RWPE1 (cell line): Measurements from ENCODE around the gene GLP1R.

Experiments
- CTCF ChIA-PET: fragments of 350-600 bp; sonication (Branson Sonifier 250); formaldehyde crosslinking; extraction: SDS; loops from one replicate; lab custom pipeline; 2021; lab: Yijun Ruan, JAX
- POLR2A ChIA-PET: fragments of 400-600 bp; formaldehyde crosslinking; extraction: SDS; loops from one replicate; lab custom pipeline; 2020; ENCODE audit warnings: antibody characterized with exemption; ENCODE audit not compliant: low non-redundant PET; lab: Yijun Ruan, JAX
- DNase-seq: peaks from one replicate; pipeline ENCODE4 v3.0.0; 2012; ENCODE audit warnings: low spot score
- H3K27ac ChIP-seq: fragments of 450-650 bp; 2 replicates; pipeline ENCODE4 v1.5.1; 2017
- TF ChIP-seq, protein P1 (sequence below): fragments of 450-650 bp; conservative IDR thresholded peaks from 2 replicates; pipeline ENCODE4 v1.5.1; 2017; ENCODE audit warnings: low read depth, mild to moderate bottlenecking

Gene GLP1R

DNA sequence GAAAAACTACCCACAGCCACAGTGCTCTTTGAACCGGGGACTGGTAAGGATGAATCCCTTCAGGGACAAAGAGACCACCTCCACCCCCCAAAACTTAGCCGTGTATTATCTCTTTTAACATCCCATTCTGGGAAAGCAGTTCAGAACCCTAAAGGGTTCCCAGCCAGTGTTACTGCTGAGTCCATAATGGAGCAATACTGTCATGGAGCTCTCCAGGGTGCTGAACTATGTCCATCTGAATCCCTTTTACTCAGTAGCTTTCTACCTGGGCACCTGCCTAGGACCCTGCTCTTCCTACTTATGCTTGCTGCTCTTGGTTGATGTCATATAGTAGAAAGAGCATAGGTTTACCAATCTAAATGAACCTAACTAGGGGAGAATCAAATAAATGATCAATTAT is 88.7 kb downstream of the GLP1R start:
- H3K27ac ChIP-seq: no peak overlapping the region
- POLR2A ChIA-PET: no interaction called here
- CTCF ChIA-PET: interaction anchor here (0.5 to 1.0 kb wide), 3 partner anchors 92 to 1433 kb away, joined by 3 read pairs; no protein-coding TSS in a partner anchor
- TF ChIP-seq, protein P1, sequence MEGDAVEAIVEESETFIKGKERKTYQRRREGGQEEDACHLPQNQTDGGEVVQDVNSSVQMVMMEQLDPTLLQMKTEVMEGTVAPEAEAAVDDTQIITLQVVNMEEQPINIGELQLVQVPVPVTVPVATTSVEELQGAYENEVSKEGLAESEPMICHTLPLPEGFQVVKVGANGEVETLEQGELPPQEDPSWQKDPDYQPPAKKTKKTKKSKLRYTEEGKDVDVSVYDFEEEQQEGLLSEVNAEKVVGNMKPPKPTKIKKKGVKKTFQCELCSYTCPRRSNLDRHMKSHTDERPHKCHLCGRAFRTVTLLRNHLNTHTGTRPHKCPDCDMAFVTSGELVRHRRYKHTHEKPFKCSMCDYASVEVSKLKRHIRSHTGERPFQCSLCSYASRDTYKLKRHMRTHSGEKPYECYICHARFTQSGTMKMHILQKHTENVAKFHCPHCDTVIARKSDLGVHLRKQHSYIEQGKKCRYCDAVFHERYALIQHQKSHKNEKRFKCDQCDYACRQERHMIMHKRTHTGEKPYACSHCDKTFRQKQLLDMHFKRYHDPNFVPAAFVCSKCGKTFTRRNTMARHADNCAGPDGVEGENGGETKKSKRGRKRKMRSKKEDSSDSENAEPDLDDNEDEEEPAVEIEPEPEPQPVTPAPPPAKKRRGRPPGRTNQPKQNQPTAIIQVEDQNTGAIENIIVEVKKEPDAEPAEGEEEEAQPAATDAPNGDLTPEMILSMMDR: no peak
- DNase-seq: peak; percentile 38
